A673 (cell line): ENCODE measurements around the gene OR14I1. TPM values are rescaled to one million over a fixed set of nuclear protein-coding genes. Genes with fewer than 3 reads are reported as not detected.

Experiments
- BruUV-seq: library from RNA; stranded (reverse); fragments of 400-500 nt; replicated peaks from 2 replicates; lab custom pipeline; 2021; lab: Mats Ljungman, UMichigan
- CTCF ChIA-PET: fragments of 300-600 bp; sonication (Branson Sonifier 250); formaldehyde crosslinking; loops from one replicate; lab custom pipeline; 2022; ENCODE audit warnings: antibody characterized with exemption; lab: Charles Lee
- POLR2A ChIA-PET: fragments of 300-600 bp; sonication (Branson Sonifier 250); formaldehyde crosslinking; loops from one replicate; lab custom pipeline; 2022; ENCODE audit warnings: antibody characterized with exemption; ENCODE audit not compliant: low non-redundant PET; lab: Charles Lee
- DNase-seq: peaks from one replicate; pipeline ENCODE4 v3.0.0-alpha.2; 2015; ENCODE audit warnings: low spot score
- H3K27ac ChIP-seq: fragments of 200-600 bp; sonication (generic); 2 replicates; pipeline ENCODE4 v1.5.1; 2016; ENCODE audit warnings: mixed run types, low read depth, mild to moderate bottlenecking, mixed read lengths, antibody characterized with exemption, low read length; ENCODE audit not compliant: poor library complexity, severe bottlenecking
- H3K27me3 ChIP-seq: fragments of 200-600 bp; sonication (generic); replicated peaks from 2 replicates; pipeline ENCODE4 v1.6.1; 2017; ENCODE audit warnings: mixed run types, low read depth, mild to moderate bottlenecking, mixed read lengths, antibody characterized with exemption, low read length; ENCODE audit not compliant: insufficient read depth, poor library complexity
- H3K36me3 ChIP-seq: fragments of 200-600 bp; sonication (generic); 2 replicates; pipeline ENCODE4 v1.6.1; 2016; ENCODE audit warnings: mixed run types, mild to moderate bottlenecking, mixed read lengths, antibody characterized with exemption, low read length; ENCODE audit not compliant: insufficient read depth, poor library complexity, severe bottlenecking
- H3K4me1 ChIP-seq: fragments of 200-600 bp; sonication (generic); 2 replicates; pipeline ENCODE4 v1.6.1; 2017; ENCODE audit warnings: mixed run types, mild to moderate bottlenecking, mixed read lengths, antibody characterized with exemption, low read length; ENCODE audit not compliant: insufficient read depth, poor library complexity, severe bottlenecking
- H3K4me3 ChIP-seq: fragments of 200-600 bp; sonication (generic); 2 replicates; pipeline ENCODE4 v1.5.1; 2016; ENCODE audit warnings: low read depth, mixed run types, mild to moderate bottlenecking, mixed read lengths, low read length; ENCODE audit not compliant: poor library complexity, severe bottlenecking
- H3K9me3 ChIP-seq: fragments of 200-600 bp; sonication (generic); 2 replicates; pipeline ENCODE4 v1.6.1; 2016; ENCODE audit warnings: mixed run types, low read depth, mild to moderate bottlenecking, mixed read lengths, antibody characterized with exemption, low read length; ENCODE audit not compliant: poor library complexity, severe bottlenecking
- CTCF ChIP-seq: fragments of 300-800, 200-600 bp; sonication (generic); conservative IDR thresholded peaks from 2 replicates; pipeline ENCODE4 v1.5.1; 2017; ENCODE audit warnings: low read depth, mild to moderate bottlenecking, antibody characterized with exemption, low read length, moderate library complexity, mixed read lengths
- EZH2 ChIP-seq: fragments of 200-600 bp; sonication (generic); IDR thresholded peaks from 2 replicates; pipeline ENCODE4 v1.6.1; 2017; ENCODE audit warnings: borderline replicate concordance, low read depth, mild to moderate bottlenecking, mixed read lengths, antibody characterized with exemption, low read length; ENCODE audit not compliant: poor library complexity, severe bottlenecking
- intact Hi-C: fragments of 100-400 bp; cut with micrococcal nuclease; formaldehyde crosslinking; loops from one replicate; pipeline ENCODE4 v1.10.0; 2022; ENCODE audit not compliant: unreplicated experiment
- total RNA-seq: library from RNA; stranded (reverse); gene quantifications from 2 replicates; pipeline ENCODE4 v1.2.3, GENCODE V29; 2021

Gene OR14I1
- total RNA-seq, 1 experiment from 2014 or later = not detected

GRCh38 chr1:248750496-248750895, 47.9 kb upstream of the OR14I1 start:
- BruUV-seq = no TSS peak
- CTCF ChIA-PET = interaction anchor here (0.6 kb wide), 1 partner anchor 174 kb away, joined by 9 read pairs; no protein-coding TSS in a partner anchor
- DNase-seq = no peak
- POLR2A ChIA-PET = no interaction called here
- intact Hi-C loops = no loop called here
- Histone ChIP-seq H3K4me1 (no peaks in the 10 kb centered on the region), H3K4me3 (no peak overlapping the region), H3K27me3 (peaks cover 6% of the 10 kb centered on the region), H3K36me3 (no peaks in the 10 kb centered on the region), H3K27ac (no peak overlapping the region), H3K9me3 (no peaks in the 10 kb centered on the region)
- no peak for TF ChIP-seq CTCF
- no peak for TF ChIP-seq EZH2

- no peak overlapping the region for H3K27ac ChIP-seq
- no peaks in the 10 kb centered on the region for H3K4me1 ChIP-seq
- CTCF ChIA-PET = no interaction called here
- intact Hi-C loops = no loop called here
- no peaks in the 10 kb centered on the region for H3K36me3 ChIP-seq
- H3K9me3 ChIP-seq = no peaks in the 10 kb centered on the region
- POLR2A ChIA-PET = no interaction called here
- H3K27me3 ChIP-seq = peaks cover 15% of the 10 kb centered on the region
- no TSS peak for BruUV-seq
- TF ChIP-seq EZH2 (no peak), CTCF (no peak)
- no peak for DNase-seq
- no peak overlapping the region for H3K4me3 ChIP-seq
Observed at GRCh38 chr1:248748211-248748610, 45.6 kb upstream of the OR14I1 start.

GRCh38 chr1:248740876-248741275, 38.3 kb upstream of the OR14I1 start:
- no TSS peak for BruUV-seq
- intact Hi-C loops = no loop called here
- Histone ChIP-seq H3K27ac (no peak overlapping the region), H3K9me3 (no peaks in the 10 kb centered on the region), H3K4me1 (no peaks in the 10 kb centered on the region), H3K36me3 (no peaks in the 10 kb centered on the region), H3K4me3 (no peak overlapping the region), H3K27me3 (peaks cover 12% of the 10 kb centered on the region)
- TF ChIP-seq CTCF (no peak), EZH2 (no peak)
- POLR2A ChIA-PET = no interaction called here
- CTCF ChIA-PET = no interaction called here
- no peak for DNase-seq
